ENCODE results near the gene SYTL5.
"Not testable (repeated sequence)": the region's sequence is repeated elsewhere in the genome, so short reads cannot be mapped to it uniquely, and the experiment has no call there.

The SYTL5 gene

DNA sequence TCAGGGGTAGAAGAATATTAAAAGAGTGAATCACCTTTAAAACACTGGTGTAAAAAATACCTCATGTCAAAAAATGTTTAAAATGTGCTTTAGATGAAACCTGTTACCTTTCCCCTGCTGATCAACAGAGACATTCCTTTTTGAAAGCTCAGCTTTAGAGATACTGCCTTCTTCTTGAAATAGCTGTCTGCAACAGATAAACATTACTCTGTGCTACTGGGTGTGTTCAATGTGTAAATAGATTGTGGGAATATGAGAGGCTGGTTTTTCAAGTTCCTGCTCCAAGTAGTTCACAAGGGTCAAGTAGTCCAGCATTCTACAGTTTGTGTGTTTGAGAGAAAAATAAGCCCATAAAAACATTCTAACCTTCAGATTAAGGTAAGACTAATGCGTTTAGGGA, at the start of gene SYTL5:
SYTL5 (plus strand) TSS at position 263 of the 400 bp plus-strand sequence. CDS start 27,337 bp downstream, outside the sequence.
- no peak for DNase-seq (ENCODE audit: low spot score)

DNA sequence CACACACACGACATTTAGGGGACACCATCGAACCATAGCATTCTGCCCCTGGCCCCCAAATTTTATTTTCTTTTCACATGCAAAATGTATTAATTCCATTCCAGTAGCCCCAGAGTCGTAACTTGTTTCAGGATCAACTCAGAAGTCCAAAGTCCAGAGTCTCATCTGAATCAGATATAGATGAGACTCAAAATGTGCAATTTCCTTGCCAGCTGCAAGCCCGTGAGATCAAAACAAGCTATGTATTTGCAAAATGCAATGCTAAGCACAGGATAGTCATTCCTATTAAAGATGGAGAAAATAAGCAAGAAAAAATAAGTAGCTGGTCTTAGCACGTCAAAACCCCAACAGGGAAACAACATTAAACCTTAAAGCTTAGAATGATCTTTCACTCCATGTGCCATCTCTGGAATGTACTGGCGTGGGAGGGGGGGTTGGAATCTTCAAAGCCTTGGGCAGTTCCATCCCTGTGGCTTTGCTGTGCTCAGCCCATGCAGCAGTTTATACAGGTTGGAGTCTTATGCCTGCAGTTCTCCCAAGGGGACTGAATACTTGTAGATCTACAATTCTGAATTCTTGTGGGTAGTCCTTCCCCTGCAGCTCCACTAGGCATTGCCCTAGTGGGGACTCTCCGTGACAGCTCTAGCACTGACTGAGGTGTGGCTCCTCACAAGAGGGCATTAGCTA, 47.7 kb upstream of the SYTL5 start:
- DNase-seq (ENCODE audit: low spot score), result no peak

DNA sequence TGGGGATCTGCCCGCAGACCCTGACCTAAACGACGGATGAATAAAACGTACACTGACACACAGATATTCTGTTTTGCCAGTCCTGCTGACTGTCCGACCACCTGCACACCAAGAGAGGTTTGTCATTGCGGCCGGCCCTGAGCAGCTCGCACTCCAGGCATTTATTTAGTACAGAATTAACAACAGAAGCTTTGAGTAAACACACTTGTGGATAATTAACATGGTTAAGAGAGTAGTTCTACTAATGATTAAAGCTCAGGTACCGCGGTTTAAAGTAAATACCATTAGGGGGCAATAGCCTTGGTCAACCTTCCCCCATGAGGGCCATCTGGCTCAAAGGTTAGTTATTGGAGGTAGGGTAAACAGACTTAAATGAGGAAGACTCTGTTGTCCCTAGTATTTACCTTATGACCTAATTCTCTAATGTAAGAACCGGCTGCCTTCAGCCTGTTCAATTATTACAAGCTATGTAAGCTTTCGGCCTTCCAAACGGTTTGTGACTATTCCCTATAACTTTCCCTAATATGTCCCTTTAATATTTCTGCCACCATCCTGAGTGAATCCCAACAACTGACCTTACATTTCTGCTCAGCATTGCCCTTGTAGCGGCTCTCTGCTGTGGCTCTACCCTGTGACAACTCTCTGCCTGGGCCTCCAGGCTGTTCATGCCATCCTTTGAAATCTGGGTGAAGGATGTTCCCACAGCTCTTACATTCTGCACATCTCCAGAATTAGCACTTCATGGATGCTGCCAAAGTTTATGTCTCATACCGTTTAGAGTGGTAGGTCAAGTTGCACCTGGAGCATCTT, 46.9 kb upstream of the SYTL5 start:
- no peak for DNase-seq (ENCODE audit: low spot score)

DNA sequence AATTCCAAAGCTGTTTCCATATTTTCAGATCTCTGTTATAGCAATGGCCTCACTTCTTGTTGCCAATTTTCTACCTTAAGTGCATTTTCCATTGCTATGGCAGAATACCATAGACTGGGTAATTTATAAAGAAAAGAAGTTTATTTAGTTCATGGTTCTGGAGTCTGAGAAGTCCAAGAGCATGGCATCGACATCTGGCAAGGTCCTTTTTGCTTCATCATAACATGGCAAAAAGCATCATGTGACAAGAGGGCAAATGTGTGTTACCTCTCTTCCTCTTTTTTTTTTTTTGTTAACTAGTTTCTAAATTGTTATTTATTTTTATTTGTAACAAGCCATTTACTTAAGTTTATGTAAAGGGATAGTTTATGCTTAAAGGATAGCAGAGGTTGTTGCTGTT, 45.2 kb upstream of the SYTL5 start:
- DNase-seq (ENCODE audit: low spot score), result no peak

DNA sequence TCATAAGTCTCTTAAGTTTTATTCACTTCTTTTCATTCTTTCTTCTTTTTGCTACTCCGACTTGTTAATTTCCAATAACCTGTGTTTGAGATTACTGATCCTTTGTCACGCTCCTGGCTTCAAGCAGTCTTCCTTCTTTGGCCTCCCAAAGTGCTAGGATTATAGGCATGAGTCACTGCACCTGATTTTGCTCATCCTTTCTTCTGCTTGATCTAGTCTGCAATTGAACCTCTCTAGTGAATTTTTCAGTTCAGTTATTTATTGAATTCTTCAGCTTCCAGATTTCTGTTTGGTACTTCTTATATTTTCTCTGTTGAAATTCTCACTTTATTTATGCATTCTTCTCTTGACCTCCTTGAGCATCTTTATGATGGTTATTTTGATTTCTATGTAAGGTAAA, 38.6 kb upstream of the SYTL5 start:
- no peak for DNase-seq (ENCODE audit: low spot score)

DNA sequence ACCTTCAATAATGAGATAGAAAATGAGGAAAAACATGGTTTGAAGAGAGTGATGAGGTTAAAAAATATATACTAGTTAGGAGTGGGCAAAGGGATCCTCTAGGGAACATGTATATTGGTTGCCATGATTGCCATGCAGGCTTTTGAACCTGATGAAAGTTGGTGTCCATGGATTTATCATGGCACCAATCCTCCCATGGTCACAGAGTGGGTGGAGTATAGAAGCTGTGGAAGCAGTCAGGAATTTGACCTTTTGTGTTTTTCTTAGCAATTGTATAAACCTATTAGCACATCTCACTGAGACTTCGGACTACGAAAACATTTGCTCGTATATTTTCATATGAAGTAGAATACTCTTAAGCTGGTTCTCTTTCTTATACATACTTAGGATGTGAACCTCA, 30.9 kb upstream of the SYTL5 start:
- no peak for DNase-seq (ENCODE audit: low spot score)

DNA sequence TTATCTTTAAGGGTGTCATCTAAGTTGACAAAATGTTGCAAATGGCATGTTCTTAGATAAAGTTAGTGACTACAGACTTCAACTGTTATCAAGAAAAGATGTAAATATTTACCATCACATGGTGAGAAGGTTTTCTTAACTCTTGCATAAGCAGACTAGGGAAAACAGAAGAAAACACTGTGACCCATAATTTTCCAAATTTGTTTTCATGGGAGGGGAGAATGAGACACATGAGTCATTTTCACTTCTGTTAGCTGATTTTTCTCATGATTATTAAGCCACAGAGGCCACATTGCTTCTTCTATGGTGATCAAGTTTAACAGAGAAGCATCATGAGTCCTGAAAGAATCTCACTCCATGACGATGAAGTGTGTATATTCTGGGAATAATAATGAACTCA, 30.2 kb upstream of the SYTL5 start:
- DNase-seq (ENCODE audit: low spot score), result no peak

DNA sequence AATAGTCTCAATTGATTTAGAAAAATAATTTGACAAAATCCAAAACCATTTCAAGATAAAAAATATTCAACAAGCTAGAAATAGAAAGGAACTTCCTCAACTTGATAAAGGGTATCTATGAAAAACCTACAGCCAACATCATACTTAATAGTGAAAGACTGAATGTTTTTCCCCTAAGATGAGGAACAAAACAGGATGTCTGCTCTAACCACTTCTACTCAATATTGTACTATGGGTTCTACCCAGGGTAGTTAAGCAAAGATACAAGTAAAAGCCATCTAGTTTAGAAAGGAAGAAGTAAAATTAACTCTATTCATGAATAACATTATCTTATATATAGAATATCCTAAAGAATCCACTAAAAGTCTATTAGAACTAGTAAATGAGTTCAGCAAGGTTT, 21.5 kb upstream of the SYTL5 start:
- DNase-seq (ENCODE audit: low spot score), result no peak

DNA sequence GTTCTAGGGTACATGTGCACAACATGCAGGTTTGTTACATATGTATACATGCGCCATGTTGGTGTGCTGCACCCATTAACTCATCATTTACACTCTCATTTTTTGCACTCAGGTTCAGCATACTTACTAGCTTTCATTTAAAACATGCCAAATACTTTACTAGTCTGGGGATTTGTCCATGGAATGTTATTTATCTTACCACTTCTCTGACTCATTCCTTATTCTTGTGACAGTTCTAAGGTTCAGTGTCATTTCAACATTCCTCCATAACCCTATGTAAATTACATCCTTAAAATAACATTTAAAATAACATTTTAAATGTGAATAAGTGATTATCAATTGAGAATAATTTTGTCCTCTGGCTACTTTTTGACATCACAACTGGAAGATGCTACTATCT, 19.5 kb upstream of the SYTL5 start:
- DNase-seq (ENCODE audit: low spot score), result no peak

DNA sequence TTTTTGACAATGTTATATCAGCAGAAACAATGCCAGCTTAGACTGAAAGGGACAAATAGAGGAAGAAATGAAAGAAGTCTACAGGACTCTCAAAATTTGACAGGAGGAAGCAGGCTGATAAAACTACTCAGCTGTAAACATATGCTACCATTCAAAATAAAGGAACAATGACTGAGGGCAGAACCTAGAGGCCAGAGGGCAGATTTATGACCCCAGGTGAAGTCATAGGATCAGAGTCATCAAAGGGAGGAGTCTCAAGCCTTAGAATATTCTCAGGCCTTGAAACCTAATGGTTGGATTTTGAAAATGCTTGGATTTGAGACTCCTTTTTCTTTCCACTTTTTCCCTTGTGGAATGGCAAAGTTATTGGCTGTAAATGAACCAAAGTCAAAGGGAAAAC, 17.0 kb upstream of the SYTL5 start:
- DNase-seq (ENCODE audit: low spot score), result no peak

DNA sequence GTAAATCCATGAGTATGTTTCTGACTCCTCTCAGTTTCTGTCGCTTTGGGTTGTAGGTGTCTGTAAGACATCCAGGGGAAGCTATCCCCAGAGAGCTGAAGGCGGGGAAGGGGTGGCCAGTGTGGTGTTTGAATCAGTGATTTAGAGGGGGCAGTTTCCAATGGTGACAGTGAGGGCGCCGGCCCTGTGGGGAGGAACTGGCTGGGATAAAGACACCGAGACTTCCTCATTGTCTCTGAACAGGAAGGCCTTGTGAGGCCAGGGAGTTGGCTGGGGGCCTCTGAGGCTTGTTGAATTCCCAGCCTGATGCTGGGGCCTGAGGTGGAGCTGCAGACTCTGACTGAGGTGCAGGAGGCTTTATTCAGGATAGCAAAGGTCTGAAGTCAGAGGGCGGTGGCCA, 15.1 kb upstream of the SYTL5 start:
- not testable (repeated sequence) for DNase-seq (ENCODE audit: low spot score)

DNA sequence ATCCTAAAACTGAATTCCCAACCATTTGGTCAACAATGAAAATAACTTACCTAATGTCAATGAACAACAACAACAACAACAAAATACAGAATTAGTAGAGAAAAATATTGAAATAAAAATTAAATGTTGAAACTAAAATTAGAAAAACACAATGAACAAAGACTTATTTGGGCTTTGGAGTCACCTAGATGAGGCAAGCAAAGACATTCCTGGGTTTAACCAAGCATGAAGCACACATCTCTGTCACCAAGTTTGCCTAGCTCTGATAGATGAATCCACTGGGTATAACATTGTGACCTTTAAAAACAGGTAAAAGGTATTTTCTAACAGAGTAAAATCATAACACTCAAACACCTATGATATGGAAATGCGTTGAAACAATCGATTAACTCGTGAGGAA, 13.2 kb upstream of the SYTL5 start:
- DNase-seq (ENCODE audit: low spot score), result no peak

DNA sequence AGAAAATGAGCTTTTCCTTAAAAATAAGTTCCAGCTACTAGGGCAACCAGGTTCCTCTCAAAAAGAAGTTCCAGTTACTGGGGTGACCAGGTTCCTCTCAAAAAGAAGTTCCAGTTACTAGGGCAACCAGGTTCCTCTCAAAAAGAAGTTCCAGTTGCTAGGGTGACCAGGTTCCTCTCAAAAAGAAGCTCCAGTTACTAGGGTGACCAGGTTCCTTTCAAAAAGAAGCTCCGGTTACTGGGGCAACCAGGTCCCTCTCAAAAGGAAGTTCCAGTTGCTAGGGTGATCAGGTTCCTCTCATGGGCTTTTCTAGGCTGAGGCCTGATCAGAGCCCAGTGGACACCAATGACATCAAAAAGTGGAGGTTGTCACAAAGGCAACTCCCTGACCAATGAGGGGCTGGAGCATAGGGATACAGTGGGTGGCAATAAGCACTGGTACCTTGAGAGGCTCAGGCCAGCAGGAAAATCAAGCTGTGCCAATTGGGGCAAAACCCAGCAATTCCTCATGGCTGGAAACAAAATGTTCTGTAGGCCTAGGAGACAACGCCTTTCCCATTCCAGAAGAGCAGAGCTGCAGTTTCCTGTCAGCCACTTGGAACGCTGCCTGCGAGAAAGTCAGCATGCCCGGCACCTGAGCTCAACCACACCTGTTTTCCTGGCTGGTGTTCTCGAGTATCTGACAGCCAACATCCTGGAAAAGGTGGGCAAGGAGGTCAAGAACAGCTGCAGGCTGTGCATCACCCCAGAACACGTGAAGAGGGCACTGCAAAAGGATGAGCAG, 12.3 kb upstream of the SYTL5 start:
- DNase-seq (ENCODE audit: low spot score), result no peak

DNA sequence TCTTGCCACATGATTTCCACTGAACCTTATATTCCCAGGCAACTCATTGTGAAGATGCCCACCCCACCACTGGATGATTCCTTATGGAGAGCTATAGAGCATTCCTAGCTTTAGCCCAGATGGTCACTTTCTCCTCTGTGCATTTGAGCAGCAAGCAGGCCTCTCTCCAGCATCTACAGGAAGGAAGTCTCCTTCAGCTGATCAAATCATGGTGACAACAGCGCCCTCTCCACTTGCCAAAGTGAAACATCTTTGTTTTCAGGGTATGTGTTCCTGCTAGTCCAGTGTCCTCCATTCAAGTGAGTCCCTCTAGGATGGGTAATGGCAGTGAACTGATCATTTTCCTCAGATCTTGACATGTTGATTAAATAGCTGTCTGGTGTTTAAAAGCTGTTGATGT, 10.9 kb upstream of the SYTL5 start:
- no peak for DNase-seq (ENCODE audit: low spot score)

DNA sequence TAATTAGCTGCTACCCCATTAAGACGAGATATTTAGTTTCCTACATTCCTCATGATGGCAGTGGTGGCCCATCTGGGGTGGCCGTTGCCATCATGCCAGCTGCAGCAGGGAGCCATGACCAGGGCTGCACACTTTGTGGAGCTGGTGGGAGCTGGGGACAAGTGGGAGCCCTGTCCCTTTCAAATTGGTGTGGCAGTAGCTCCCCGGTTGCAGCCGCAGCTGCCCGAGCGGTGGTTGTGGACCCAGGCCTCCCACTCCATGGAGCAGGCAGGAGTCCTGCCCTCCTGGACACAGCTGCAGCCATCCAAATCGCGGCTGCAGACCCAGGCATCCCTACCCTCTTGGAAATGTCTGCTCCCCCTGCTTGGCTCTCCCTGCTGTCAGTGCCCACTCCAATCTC, 9.3 kb upstream of the SYTL5 start:
- no peak for DNase-seq (ENCODE audit: low spot score)

DNA sequence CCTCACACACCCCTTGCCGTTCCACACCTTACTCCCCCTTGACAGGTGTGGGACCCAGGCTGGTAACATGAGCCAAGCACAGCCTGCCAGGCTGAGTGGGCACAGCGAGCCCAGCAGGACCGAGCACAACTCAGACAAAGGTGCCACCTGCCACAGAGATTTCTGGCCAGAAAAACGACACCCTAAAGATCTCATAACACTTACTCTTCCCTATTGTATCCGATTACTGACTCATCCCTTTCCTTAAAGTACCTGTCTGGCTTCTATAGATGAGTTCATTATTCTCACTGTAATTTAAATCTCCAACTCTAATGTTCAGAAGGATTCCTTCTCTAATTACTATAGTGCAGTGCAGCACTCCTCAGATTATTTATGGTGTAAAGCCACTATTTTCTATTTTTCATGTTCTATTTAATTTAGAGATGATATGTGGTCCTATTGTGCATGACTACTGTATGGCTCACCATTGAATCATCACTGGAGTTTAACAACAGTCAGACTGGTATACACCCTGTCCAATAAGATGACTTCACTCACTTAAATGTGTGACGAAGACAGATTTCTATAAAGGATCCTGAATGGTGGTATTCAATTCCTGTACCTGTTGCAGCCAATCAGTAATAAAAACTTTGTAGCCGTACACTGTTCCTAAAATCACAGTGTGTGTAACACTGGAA, 7.6 kb upstream of the SYTL5 start:
- DNase-seq (ENCODE audit: low spot score), result no peak

DNA sequence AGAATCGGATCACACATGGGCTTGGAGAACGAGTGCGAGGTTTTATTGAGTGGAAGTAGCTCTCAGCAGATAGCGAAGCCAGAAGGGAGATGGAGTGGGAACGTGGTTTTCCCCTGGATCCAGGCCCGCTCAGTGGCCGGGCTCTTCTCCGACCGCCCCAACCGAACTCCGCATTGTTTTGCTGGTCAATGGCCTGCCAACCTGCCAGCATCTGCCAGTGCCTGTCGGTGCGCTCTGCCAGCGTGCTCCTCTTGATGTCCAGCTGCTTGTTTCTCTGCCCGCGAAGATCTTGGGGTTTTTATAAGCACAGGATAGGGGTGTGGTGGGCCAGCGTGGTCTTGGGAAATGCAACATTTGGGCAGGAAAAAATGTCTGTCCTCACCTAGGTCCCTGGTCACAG, 5.6 kb upstream of the SYTL5 start:
- no peak for DNase-seq (ENCODE audit: low spot score)

DNA sequence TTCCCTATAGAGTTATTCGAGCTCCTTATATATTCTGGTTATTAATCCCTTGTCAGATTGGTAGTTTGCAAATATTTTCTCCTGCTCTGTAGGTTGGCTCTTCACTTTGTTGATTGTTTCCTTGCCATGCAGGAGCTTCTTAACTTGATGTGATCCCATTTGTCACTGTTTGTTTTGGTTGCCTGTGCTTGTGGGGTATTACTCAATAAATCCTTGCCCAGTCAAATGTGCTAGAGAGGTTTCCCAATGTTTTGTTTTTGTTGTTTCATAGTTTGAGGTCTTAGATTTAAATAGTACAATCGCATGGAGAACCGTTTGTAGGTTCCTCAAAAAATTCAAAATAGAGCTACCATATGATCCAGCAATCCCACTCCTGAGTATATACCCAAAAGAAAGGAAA, 2.3 kb upstream of the SYTL5 start:
- no peak for DNase-seq (ENCODE audit: low spot score)

DNA sequence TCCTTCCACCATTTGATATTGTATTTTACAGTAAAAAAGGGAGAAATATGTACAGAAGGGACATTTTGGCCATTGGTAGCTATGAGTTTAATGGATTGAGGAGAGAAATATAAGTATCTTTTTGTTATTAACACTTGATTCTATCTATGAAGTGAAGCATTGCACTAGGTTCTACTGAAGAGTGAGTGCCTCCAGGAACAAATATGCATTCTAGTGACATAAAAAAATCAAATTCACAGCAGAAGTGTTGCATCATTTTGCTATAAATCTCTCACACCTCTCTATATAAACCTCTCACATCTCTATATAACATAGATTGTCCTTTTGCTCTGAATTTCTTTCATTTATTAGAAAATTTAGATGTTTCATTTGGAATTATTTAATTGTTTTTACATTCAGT, 425 bp downstream of the SYTL5 start:
- DNase-seq (ENCODE audit: low spot score), result no peak

DNA sequence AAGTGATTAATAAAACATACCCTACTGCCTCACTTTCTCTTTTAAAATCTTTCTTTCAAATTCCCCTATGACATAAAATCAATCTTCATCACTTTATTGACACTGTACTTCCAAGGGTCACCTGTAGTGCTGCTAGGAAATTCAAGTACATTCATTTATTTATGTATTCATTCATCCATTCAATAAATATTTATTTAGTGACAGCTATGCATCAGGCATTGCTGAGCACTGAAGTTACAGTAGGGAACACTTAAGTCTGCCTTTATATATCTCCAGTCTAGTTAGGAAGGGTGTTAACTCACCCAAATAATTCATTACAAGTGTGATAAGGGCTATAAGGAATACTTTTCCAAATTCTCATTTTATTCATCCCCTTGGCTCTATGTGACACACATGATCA, 2.3 kb downstream of the SYTL5 start:
- DNase-seq (ENCODE audit: low spot score), result no peak

DNA sequence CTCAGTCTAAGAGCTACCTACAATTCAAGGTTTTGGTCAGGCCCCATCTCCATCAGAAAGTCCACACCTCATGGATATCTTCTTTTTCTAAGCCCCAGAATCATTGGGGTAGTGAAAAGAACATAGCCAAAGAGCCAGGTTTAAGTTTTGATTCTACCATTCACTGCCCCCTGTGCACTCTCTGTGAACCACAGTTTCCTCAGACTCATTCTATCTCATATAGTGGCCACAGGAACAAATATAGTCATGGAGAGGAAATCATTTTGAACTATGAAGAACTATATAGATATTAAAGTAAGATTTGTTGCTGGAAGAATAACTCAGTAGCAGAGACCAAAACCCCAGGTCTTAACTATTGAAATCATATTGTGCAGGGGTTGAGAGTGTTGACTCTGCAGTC, 3.3 kb downstream of the SYTL5 start:
- DNase-seq (ENCODE audit: low spot score), result no peak

DNA sequence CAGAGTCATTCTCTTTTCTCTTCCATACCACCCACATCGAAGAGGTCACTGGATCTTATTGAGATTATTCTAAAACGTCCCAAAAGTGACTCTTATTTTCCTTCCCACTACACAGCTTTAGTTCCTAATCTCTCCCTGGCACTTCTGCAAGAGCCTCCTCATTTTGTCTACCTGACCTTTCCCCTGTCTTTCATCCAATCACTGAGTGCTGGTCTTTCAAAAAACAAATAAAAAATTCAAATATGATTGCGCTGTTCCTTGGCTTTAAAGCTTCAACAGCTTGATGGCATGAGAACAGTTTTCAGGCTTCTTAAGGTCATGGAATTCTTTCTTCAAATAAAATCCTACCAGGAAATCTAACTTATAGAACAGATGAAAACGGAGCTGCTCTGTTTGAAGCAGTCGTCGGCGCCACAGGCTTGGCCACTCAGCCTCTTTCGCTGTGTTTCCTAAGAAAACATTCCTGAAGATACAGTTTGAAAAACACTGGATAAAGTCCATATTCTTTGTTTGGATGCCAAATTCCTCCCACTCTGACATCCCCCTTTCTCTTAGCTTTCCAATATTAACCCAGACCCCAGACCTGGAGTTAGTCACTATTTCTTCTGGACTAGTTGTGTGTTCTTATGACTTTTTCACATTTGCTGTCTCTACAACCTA, 12.5 kb downstream of the SYTL5 start:
- DNase-seq (ENCODE audit: low spot score), result no peak
